Activated T-cell treated with anti-CD3 and anti-CD28 coated beads, Interleukin-2, amount 50 U/mL, for 72 hours (primary cell): ENCODE results near the gene ARF5. TPM values are rescaled to one million over a fixed set of nuclear protein-coding genes. Genes with fewer than 3 reads are reported as not detected.
A peak's percentile ranks its signal among the peaks of the same experiment; 100 is the strongest.

ENCODE experiments used
- ATAC-seq, 2 donors: fragments of 150-1000 bp; cut with Tn5 transposase; replicated peaks in 1 of 2; 2 replicates each; pipeline ENCODE4 v1.10.0; 2021; ENCODE audit warnings: moderate library complexity in 2 of 2, mild to moderate bottlenecking in 1 of 2
- DNase-seq, 2 donors: peaks; one replicate each; pipeline ENCODE4 v3.0.0; 2021 to 2022; ENCODE audit warnings: mixed read lengths in 1 of 2
- H3K27ac Mint-ChIP-seq: one replicate; pipeline ENCODE4 v1.8.0; 2022; ENCODE audit warnings: mild to moderate bottlenecking, moderate library complexity, mixed read lengths
- H3K27me3 Mint-ChIP-seq: one replicate; pipeline ENCODE4 v1.8.0; 2022; ENCODE audit warnings: low read depth, mixed read lengths
- H3K36me3 Mint-ChIP-seq, 2 donors: one replicate each; pipeline ENCODE4 v1.8.0; 2022; ENCODE audit warnings: mixed read lengths in 2 of 2, mild to moderate bottlenecking in 1 of 2; ENCODE audit not compliant: insufficient read depth in 2 of 2
- H3K4me1 Mint-ChIP-seq: one replicate; pipeline ENCODE4 v1.8.0; 2022; ENCODE audit warnings: low read depth, mixed read lengths
- H3K4me3 Mint-ChIP-seq, 2 donors: one replicate each; pipeline ENCODE4 v1.8.0; 2022; ENCODE audit warnings: mild to moderate bottlenecking in 2 of 2, mixed read lengths in 2 of 2, moderate library complexity in 2 of 2
- H3K9me3 Mint-ChIP-seq, 2 donors: one replicate each; pipeline ENCODE4 v1.8.0; 2022; ENCODE audit warnings: mixed read lengths in 2 of 2
- total RNA-seq, 2 donors: library from RNA; stranded (reverse); gene quantifications; one replicate each; pipeline ENCODE4 v1.2.3, GENCODE V29; 2022

The ARF5 gene
- total RNA-seq, 2 donors from 2014 or later, result 114 to 135 TPM

GRCh38 chr7:127578711-127579275 is 9.4 kb upstream of the ARF5 start:
- Mint-ChIP-seq H3K9me3 (no peaks in the 10 kb centered on the region), H3K4me1 (peaks cover 29% of the 10 kb centered on the region), H3K27me3 (no peaks in the 10 kb centered on the region), H3K36me3 (peaks cover 0 to 3% of the 10 kb centered on the region in 2 donors), H3K4me3 (no peak overlapping the region), H3K27ac (no peak overlapping the region)
- ATAC-seq (no peak), DNase-seq (no peak)

GRCh38 chr7:127580612-127581011 is 7.6 kb upstream of the ARF5 start:
- Mint-ChIP-seq H3K9me3 (no peaks in the 10 kb centered on the region), H3K36me3 (peaks cover 1 to 3% of the 10 kb centered on the region in 2 donors), H3K27ac (no peak overlapping the region), H3K4me3 (no peak overlapping the region), H3K4me1 (peaks cover 41% of the 10 kb centered on the region), H3K27me3 (no peaks in the 10 kb centered on the region)
- ATAC-seq (no peak), DNase-seq (no peak)

GRCh38 chr7:127581716-127582115 is 6.5 kb upstream of the ARF5 start:
- Mint-ChIP-seq H3K9me3 (no peaks in the 10 kb centered on the region), H3K4me1 (peaks cover 48% of the 10 kb centered on the region), H3K27ac (no peak overlapping the region), H3K36me3 (peaks cover 1 to 3% of the 10 kb centered on the region in 2 donors), H3K4me3 (no peak overlapping the region), H3K27me3 (no peaks in the 10 kb centered on the region)
- no peak for DNase-seq
- no peak for ATAC-seq

GRCh38 chr7:127582361-127582760 is 5.8 kb upstream of the ARF5 start:
- DNase-seq (no peak), ATAC-seq (no peak)
- peaks cover 1 to 3% of the 10 kb centered on the region in 2 donors for H3K36me3 Mint-ChIP-seq
- H3K27me3 Mint-ChIP-seq, result no peaks in the 10 kb centered on the region
- H3K4me1 Mint-ChIP-seq, result peaks cover 52% of the 10 kb centered on the region
- no peak overlapping the region for H3K27ac Mint-ChIP-seq
- H3K9me3 Mint-ChIP-seq, result no peaks in the 10 kb centered on the region
- H3K4me3 Mint-ChIP-seq, result no peak overlapping the region

- Mint-ChIP-seq H3K4me3 (peak overlapping the region; percentile 82 to 90), H3K36me3 (peaks cover 1 to 6% of the 10 kb centered on the region in 2 donors), H3K27me3 (no peaks in the 10 kb centered on the region), H3K4me1 (peaks cover 62% of the 10 kb centered on the region), H3K9me3 (no peaks in the 10 kb centered on the region), H3K27ac (peak overlapping the region; percentile 92)
- DNase-seq (no peak), ATAC-seq (no peak)
Measured at GRCh38 chr7:127584648-127585043, 3.6 kb upstream of the ARF5 start.

- DNase-seq (peak; percentile 95 to 98), ATAC-seq (peak; percentile 79 to 80)
- Mint-ChIP-seq H3K4me1 (peaks cover 66% of the 10 kb centered on the region), H3K9me3 (no peaks in the 10 kb centered on the region), H3K4me3 (peak within 1 kb of the TSS; percentile 82 to 90), H3K27ac (peak within 1 kb of the TSS; percentile 92), H3K36me3 (peaks cover 1 to 6% of the 10 kb centered on the region in 2 donors), H3K27me3 (no peaks in the 10 kb centered on the region)
Measured at GRCh38 chr7:127585044-127585953, 2.9 kb upstream of the ARF5 start, which contains the start of gene GCC1. TSS of gene GCC1 (minus strand) at chr7:127585596. CDS start at chr7:127585182, 414 bp downstream.

- Mint-ChIP-seq H3K4me3 (peak overlapping the region in 1 of 2 donors; percentile 82), H3K27ac (peak overlapping the region; percentile 24), H3K4me1 (peaks cover 68% of the 10 kb centered on the region)
Measured at GRCh38 chr7:127586346-127586745, 1.9 kb upstream of the ARF5 start.

GRCh38 chr7:127587663-127588018 is 570 bp upstream of the ARF5 start:
- H3K27ac Mint-ChIP-seq, result no peak overlapping the region
- H3K36me3 Mint-ChIP-seq, result peaks cover 6 to 7% of the 10 kb centered on the region in 2 donors
- H3K27me3 Mint-ChIP-seq, result no peaks in the 10 kb centered on the region
- DNase-seq (no peak), ATAC-seq (no peak)
- H3K9me3 Mint-ChIP-seq, result no peaks in the 10 kb centered on the region
- H3K4me3 Mint-ChIP-seq, result peak overlapping the region; percentile 79 to 82
- H3K4me1 Mint-ChIP-seq, result peaks cover 58% of the 10 kb centered on the region

More at GRCh38 chr7:127586346-127586745, 1.9 kb upstream of the ARF5 start:
- no peak for DNase-seq
- Mint-ChIP-seq H3K36me3 (peaks cover 5 to 6% of the 10 kb centered on the region in 2 donors), H3K9me3 (no peaks in the 10 kb centered on the region), H3K27me3 (no peaks in the 10 kb centered on the region)
- no peak for ATAC-seq

- ATAC-seq, result peak; percentile 6 to 16
- DNase-seq, result peak; percentile 39 to 42
- Mint-ChIP-seq H3K27me3 (no peaks in the 10 kb centered on the region), H3K9me3 (no peaks in the 10 kb centered on the region), H3K36me3 (peaks cover 2 to 7% of the 10 kb centered on the region in 2 donors), H3K4me1 (peaks cover 45% of the 10 kb centered on the region), H3K27ac (peak overlapping the region; percentile 72), H3K4me3 (peak overlapping the region; percentile 91 to 97)
Measured at GRCh38 chr7:127588697-127589482, 679 bp downstream of the ARF5 start.

- H3K4me1 Mint-ChIP-seq, result peaks cover 44% of the 10 kb centered on the region
- peaks cover 2 to 7% of the 10 kb centered on the region in 2 donors for H3K36me3 Mint-ChIP-seq
- peak overlapping the region; percentile 45 for H3K27ac Mint-ChIP-seq
- DNase-seq (no peak), ATAC-seq (no peak)
- peak overlapping the region; percentile 91 to 97 for H3K4me3 Mint-ChIP-seq
- no peaks in the 10 kb centered on the region for H3K9me3 Mint-ChIP-seq
- no peaks in the 10 kb centered on the region for H3K27me3 Mint-ChIP-seq
Measured at GRCh38 chr7:127589896-127590295, 1.7 kb downstream of the ARF5 start.

GRCh38 chr7:127591189-127591588 is 3.0 kb downstream of the ARF5 start:
- Mint-ChIP-seq H3K4me3 (no peak overlapping the region), H3K9me3 (no peaks in the 10 kb centered on the region), H3K27me3 (no peaks in the 10 kb centered on the region), H3K4me1 (peaks cover 38% of the 10 kb centered on the region), H3K27ac (no peak overlapping the region), H3K36me3 (peaks cover 2 to 6% of the 10 kb centered on the region in 2 donors)
- ATAC-seq (no peak), DNase-seq (no peak)

- DNase-seq (no peak), ATAC-seq (no peak)
- H3K4me3 Mint-ChIP-seq, result no peak overlapping the region
- H3K36me3 Mint-ChIP-seq, result peaks cover 2 to 6% of the 10 kb centered on the region in 2 donors
- H3K27ac Mint-ChIP-seq, result no peak overlapping the region
- no peaks in the 10 kb centered on the region for H3K27me3 Mint-ChIP-seq
- H3K9me3 Mint-ChIP-seq, result no peaks in the 10 kb centered on the region
- H3K4me1 Mint-ChIP-seq, result peaks cover 37% of the 10 kb centered on the region
Measured at GRCh38 chr7:127591591-127591990, 3.4 kb downstream of the ARF5 start.

- no peak for ATAC-seq
- no peak overlapping the region for H3K27ac Mint-ChIP-seq
- H3K4me1 Mint-ChIP-seq, result peaks cover 33% of the 10 kb centered on the region
- H3K27me3 Mint-ChIP-seq, result no peaks in the 10 kb centered on the region
- H3K9me3 Mint-ChIP-seq, result no peaks in the 10 kb centered on the region
- H3K36me3 Mint-ChIP-seq, result peaks cover 2 to 6% of the 10 kb centered on the region in 2 donors
- H3K4me3 Mint-ChIP-seq, result no peak overlapping the region
- DNase-seq, result no peak
Measured at GRCh38 chr7:127592550-127592949, 4.3 kb downstream of the ARF5 start.
